Stimulated activated CD8-positive, alpha-beta memory T cell treated with anti-CD3 and anti-CD28 coated beads, Interleukin-15, amount 100 ng/mL, for 24 hours (primary cell): ENCODE data around the gene OR13J1.
A peak's percentile ranks its signal among the peaks of the same experiment; 100 is the strongest.
"Not testable (repeated sequence)": the region's sequence is repeated elsewhere in the genome, so short reads cannot be mapped to it uniquely, and the experiment has no call there.

Experiments used
- DNase-seq: peaks from one replicate; pipeline ENCODE4 v3.0.0-alpha.2; 2020; ENCODE audit warnings: low read depth

OR13J1 gene

GRCh38 chr9:35904338-35904737 is 34.1 kb upstream of the OR13J1 start:
- DNase-seq = no peak

GRCh38 chr9:35903049-35903448 is 32.8 kb upstream of the OR13J1 start:
- no peak for DNase-seq

- no peak for DNase-seq
Observed at GRCh38 chr9:35899021-35899420, 28.8 kb upstream of the OR13J1 start.

GRCh38 chr9:35898337-35898736 is 28.1 kb upstream of the OR13J1 start:
- no peak for DNase-seq

- not testable (repeated sequence) for DNase-seq
Observed at GRCh38 chr9:35897376-35898099, 27.3 kb upstream of the OR13J1 start.

- DNase-seq = no peak
Observed at GRCh38 chr9:35896570-35896969, 26.4 kb upstream of the OR13J1 start.

GRCh38 chr9:35892051-35892450 is 21.9 kb upstream of the OR13J1 start:
- no peak for DNase-seq

GRCh38 chr9:35891646-35892045 is 21.4 kb upstream of the OR13J1 start:
- DNase-seq = no peak

- DNase-seq = not testable (repeated sequence)
Observed at GRCh38 chr9:35884908-35885307, 14.7 kb upstream of the OR13J1 start.

- no peak for DNase-seq
Observed at GRCh38 chr9:35882996-35883395, 12.8 kb upstream of the OR13J1 start.

GRCh38 chr9:35882263-35882848 is 12.2 kb upstream of the OR13J1 start:
- DNase-seq = peak; percentile 56

- no peak for DNase-seq
Observed at GRCh38 chr9:35872505-35872904, 2.3 kb upstream of the OR13J1 start.

- no peak for DNase-seq
Observed at GRCh38 chr9:35871545-35871944, 1.3 kb upstream of the OR13J1 start.

GRCh38 chr9:35869621-35870216 is 482 bp downstream of the OR13J1 start:
- DNase-seq = no peak

- no peak for DNase-seq
Observed at GRCh38 chr9:35868933-35869332, 1.3 kb downstream of the OR13J1 start.

- DNase-seq = no peak
Observed at GRCh38 chr9:35867538-35867937, 2.7 kb downstream of the OR13J1 start.

- DNase-seq = no peak
Observed at GRCh38 chr9:35864695-35865255, 5.4 kb downstream of the OR13J1 start.

- DNase-seq = no peak
Observed at GRCh38 chr9:35863583-35863982, 6.6 kb downstream of the OR13J1 start.

GRCh38 chr9:35862328-35862727 is 7.9 kb downstream of the OR13J1 start:
- no peak for DNase-seq

- no peak for DNase-seq
Observed at GRCh38 chr9:35861161-35861897, 8.9 kb downstream of the OR13J1 start.

GRCh38 chr9:35859990-35860339 is 10.2 kb downstream of the OR13J1 start:
- DNase-seq = no peak

- no peak for DNase-seq
Observed at GRCh38 chr9:35859310-35859989, 10.8 kb downstream of the OR13J1 start.
